ENCODE results near the gene CISD1. TPM values are rescaled to one million over a fixed set of nuclear protein-coding genes. Genes with fewer than 3 reads are reported as not detected.

The CISD1 gene
- total and polyA plus RNA-seq, 2 donors (not counting 3 experiments of a cell fraction or from before 2014, with no cell fraction given): 25.5 to 53.0 TPM

DNA sequence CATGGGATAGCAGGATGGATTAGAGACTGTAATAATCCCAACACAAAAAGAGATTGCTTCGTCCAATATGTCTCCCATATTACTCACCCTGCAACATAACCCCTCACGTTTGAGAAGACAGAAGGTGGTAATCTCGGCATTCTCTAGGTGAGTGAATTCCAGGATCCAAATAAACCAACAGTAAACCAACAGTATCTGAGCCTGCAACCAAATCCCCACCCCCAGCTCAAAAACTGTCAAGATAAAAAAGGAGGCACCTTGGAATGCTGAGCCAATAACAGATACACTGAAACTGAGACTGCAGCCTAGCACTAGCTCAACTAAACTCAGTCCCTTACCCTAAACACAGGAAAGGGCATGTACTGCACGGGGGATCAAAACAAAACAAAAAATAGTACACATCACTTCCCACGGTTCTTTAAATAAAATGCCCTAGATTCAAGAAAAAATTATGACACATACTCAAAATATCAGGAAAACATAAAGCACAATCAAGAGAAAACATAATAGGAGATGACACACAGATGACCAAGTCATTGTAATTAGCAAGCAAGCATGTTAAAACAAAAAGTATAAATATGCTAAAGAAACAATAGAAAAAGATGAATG is 29.3 kb upstream of the CISD1 start:
- peak; percentile 76 for FAIRE-seq
- Histone ChIP-seq H3K4me1 (ENCODE audit: control insufficient read depth, extremely low read depth, insufficient read depth, low read length) (peaks cover 50% of the 10 kb centered on the region), H2AFZ (ENCODE audit: low read depth, low read length) (no peak overlapping the region), H4K20me1 (replicated peaks; ENCODE audit: control insufficient read depth, extremely low read depth, insufficient read depth, low read length) (no peaks in the 10 kb centered on the region), H3K4me3 (replicated peaks in 1 of 3; ENCODE audit: insufficient read depth in 1 of 3, low read depth in 1 of 3, low read length in 3 of 3) (peak overlapping the region in 1 of 3 experiments; percentile 70), H3K27ac (ENCODE audit: insufficient read depth, low read depth, low read length) (peak overlapping the region; percentile 94), H3K27me3 (ENCODE audit: control insufficient read depth in 2 of 2, insufficient read depth in 2 of 2, low read length in 2 of 2) (no peaks in the 10 kb centered on the region), H3K9me3 (replicated peaks; ENCODE audit: control insufficient read depth, insufficient read depth, low read length) (no peaks in the 10 kb centered on the region), H3K79me2 (ENCODE audit: control insufficient read depth, insufficient read depth, low read length) (peaks cover 38% of the 10 kb centered on the region), H3K9me1 (replicated peaks; ENCODE audit: control insufficient read depth, extremely low read depth, insufficient read depth, low read length) (no peaks in the 10 kb centered on the region), H3K4me2 (ENCODE audit: insufficient read depth, low read length) (peak overlapping the region; percentile 90), H3K9ac (replicated peaks; ENCODE audit: extremely low read depth, insufficient read depth, low read length) (peak overlapping the region; percentile 80), H3K36me3 (ENCODE audit: control insufficient read depth in 2 of 2, extremely low read depth in 1 of 2, insufficient read depth in 2 of 2, low read length in 2 of 2) (no peaks in the 10 kb centered on the region)
- POLR2A ChIA-PET: interaction anchor here (0.6 kb wide), 1 partner anchor 29 kb away, joined by 3 read pairs; the partner anchor contains the start of gene CISD1
- intact Hi-C loops (cut with micrococcal nuclease): loop anchor here (1.0 to 2.0 kb wide), 3 partner anchors 23 to 51 kb away; partner anchors contain the start of gene CISD1
- peak; percentile 84 for DNase-seq (ENCODE audit: low read depth, low spot score)
- CTCF ChIA-PET: interaction anchor here (1.0 to 1.9 kb wide), 2 partner anchors 52 to 63 kb away, joined by 3 to 6 read pairs; no protein-coding TSS in a partner anchor
- dilution Hi-C loops (cut with MboI; ENCODE audit: extremely low pct_ligation_motif_present, low sequenced_read_pairs): no loop called here
- BruUV-seq (replicated peaks): no TSS peak
- TF ChIP-seq, protein P1, sequence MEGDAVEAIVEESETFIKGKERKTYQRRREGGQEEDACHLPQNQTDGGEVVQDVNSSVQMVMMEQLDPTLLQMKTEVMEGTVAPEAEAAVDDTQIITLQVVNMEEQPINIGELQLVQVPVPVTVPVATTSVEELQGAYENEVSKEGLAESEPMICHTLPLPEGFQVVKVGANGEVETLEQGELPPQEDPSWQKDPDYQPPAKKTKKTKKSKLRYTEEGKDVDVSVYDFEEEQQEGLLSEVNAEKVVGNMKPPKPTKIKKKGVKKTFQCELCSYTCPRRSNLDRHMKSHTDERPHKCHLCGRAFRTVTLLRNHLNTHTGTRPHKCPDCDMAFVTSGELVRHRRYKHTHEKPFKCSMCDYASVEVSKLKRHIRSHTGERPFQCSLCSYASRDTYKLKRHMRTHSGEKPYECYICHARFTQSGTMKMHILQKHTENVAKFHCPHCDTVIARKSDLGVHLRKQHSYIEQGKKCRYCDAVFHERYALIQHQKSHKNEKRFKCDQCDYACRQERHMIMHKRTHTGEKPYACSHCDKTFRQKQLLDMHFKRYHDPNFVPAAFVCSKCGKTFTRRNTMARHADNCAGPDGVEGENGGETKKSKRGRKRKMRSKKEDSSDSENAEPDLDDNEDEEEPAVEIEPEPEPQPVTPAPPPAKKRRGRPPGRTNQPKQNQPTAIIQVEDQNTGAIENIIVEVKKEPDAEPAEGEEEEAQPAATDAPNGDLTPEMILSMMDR (IDR thresholded peaks at IDR 0.05; ENCODE audit: extremely low read depth in 1 of 2, insufficient read depth in 1 of 2, low read depth in 1 of 2, low read length in 2 of 2): no peak
- no peak for TF ChIP-seq MYC (IDR thresholded peaks at IDR 0.05; ENCODE audit: low read depth, low read length)
- TF ChIP-seq POLR2A (IDR thresholded peaks at IDR 0.05; ENCODE audit: low read depth, low read length): no peak
- TF ChIP-seq FOS (IDR thresholded peaks at IDR 0.05; ENCODE audit: borderline replicate concordance, insufficient read depth, low read length): peak; percentile 93
- TF ChIP-seq POLR2AphosphoS5 (IDR thresholded peaks at IDR 0.05; ENCODE audit: insufficient read depth, low read depth, low read length): peak; percentile 70
- peak; percentile 21 for TF ChIP-seq GATA2 (IDR thresholded peaks at IDR 0.05; ENCODE audit: insufficient read depth, insufficient read length, low read depth, low read length)
- no peak for TF ChIP-seq EZH2 (IDR thresholded peaks at IDR 0.05; ENCODE audit: borderline replicate concordance, low read depth, low read length, severe bottlenecking)
- peak; percentile 91 for TF ChIP-seq JUN (IDR thresholded peaks at IDR 0.05; ENCODE audit: borderline replicate concordance, insufficient read depth, insufficient read length, low read depth)
- TF ChIP-seq, protein P2, sequence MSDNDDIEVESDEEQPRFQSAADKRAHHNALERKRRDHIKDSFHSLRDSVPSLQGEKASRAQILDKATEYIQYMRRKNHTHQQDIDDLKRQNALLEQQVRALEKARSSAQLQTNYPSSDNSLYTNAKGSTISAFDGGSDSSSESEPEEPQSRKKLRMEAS (IDR thresholded peaks at IDR 0.05; ENCODE audit: insufficient read depth, insufficient read length): no peak
